Activated CD4-positive, alpha-beta memory T cell treated with anti-CD3 and anti-CD28 coated beads, Interleukin-2, amount 10 ng/mL, durations not matched to agents 7 days and 5 days (primary cell): ENCODE data around the gene XXYLT1. TPM values are rescaled to one million over a fixed set of nuclear protein-coding genes. Genes with fewer than 3 reads are reported as not detected.

Source experiments
- CTCF ChIA-PET: fragments of 350-600 bp; sonication (Branson Sonifier 250); formaldehyde crosslinking; loops from one replicate; lab custom pipeline; 2021; ENCODE audit warnings: antibody characterized with exemption, inconsistent platforms; lab: Charles Lee
- POLR2A ChIA-PET: fragments of 350-600 bp; sonication (Branson Sonifier 250); formaldehyde crosslinking; loops from one replicate; lab custom pipeline; 2021; ENCODE audit warnings: antibody characterized with exemption; lab: Charles Lee
- DNase-seq: peaks from one replicate; pipeline ENCODE4 v3.0.0-alpha.2; 2020
- H3K27ac Mint-ChIP-seq: one replicate; pipeline ENCODE4 v1.8.0; 2021; ENCODE audit warnings: mild to moderate bottlenecking, mixed read lengths
- H3K27me3 Mint-ChIP-seq: one replicate; pipeline ENCODE4 v1.8.0; 2021; ENCODE audit warnings: mixed read lengths
- H3K36me3 Mint-ChIP-seq: one replicate; pipeline ENCODE4 v1.8.0; 2021; ENCODE audit warnings: low read depth, mixed read lengths
- H3K4me1 Mint-ChIP-seq: one replicate; pipeline ENCODE4 v1.8.0; 2021; ENCODE audit warnings: mixed read lengths
- H3K4me3 Mint-ChIP-seq: one replicate; pipeline ENCODE4 v1.8.0; 2021; ENCODE audit warnings: mild to moderate bottlenecking, mixed read lengths
- H3K9me3 Mint-ChIP-seq: one replicate; pipeline ENCODE4 v1.8.0; 2021; ENCODE audit warnings: mixed read lengths
- total RNA-seq, 2 experiments: library from RNA; stranded (reverse); gene quantifications; one replicate each; pipeline ENCODE4 v1.2.3, GENCODE V29; 2021

XXYLT1 gene
- total RNA-seq, 2 experiments from 2014 or later: 5.0 to 5.6 TPM

DNA sequence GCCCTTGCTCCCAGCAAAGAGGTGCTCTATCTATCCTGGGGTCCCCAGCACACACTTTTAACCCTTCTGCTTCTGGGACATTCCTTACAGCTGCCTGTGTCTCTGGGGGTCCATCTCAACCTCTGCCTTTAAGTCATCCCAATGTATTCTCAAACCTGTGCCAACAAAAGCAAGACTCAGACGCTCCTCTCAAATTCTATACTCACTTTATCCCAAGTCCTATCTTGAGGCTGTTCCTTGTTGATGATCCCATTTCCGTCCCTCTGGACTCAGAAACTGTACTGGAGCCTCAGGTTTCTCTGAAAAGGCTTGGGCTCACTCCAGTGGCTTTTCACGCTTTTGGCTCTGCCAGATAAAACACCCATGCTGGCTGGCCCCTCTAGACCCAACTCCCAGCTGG, 69.7 kb downstream of the XXYLT1 start:
- Mint-ChIP-seq H3K9me3 (no peaks in the 10 kb centered on the region), H3K27ac (no peak overlapping the region), H3K36me3 (no peaks in the 10 kb centered on the region), H3K4me1 (peaks cover 3% of the 10 kb centered on the region), H3K27me3 (no peaks in the 10 kb centered on the region), H3K4me3 (no peak overlapping the region)
- DNase-seq: no peak
- POLR2A ChIA-PET: no interaction called here
- CTCF ChIA-PET: no interaction called here

DNA sequence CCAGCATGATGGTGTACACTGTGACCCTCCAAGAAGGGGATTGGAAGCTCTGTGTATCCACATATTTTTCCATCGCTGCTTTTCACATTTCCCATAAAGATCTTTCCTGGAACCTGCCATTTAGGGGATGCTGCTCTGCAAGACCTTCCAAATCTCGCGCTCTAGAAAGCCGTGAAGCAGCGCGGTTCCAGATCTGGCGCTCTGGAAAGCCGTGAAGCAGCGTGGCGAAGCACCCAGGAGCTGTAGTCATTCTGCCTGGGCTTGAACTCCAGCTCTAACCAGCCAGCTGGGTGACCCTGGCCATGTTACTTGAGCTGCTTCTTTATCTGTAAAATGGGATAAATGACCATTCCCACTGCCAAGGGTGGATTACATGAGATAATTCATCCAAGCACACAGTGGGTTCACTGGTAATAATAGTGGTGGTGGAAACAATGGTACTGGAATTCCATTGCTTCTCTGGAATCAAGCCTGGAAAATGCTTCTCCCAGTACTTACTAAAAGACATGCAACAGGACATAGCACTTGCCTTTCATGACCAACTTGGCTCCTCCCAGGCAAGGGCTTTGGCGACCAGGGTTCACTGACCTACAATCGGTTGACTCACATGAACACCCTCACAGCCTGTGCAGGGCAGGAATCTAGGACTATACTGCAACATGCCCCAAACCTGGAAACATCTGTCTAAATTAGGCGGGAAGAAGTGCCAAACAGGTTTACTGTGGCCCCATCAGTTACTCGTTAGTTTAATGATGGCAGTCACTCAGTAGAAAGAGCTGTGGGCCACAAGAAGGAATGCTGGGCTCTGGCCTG, 70.7 kb downstream of the XXYLT1 start:
- ChIA-PET CTCF (interaction anchor here (1.0 kb wide), 1 partner anchor 93 kb away, joined by 3 read pairs; no protein-coding TSS in a partner anchor), POLR2A (no interaction called here)
- no peaks in the 10 kb centered on the region for H3K9me3 Mint-ChIP-seq
- H3K36me3 Mint-ChIP-seq: no peaks in the 10 kb centered on the region
- H3K27ac Mint-ChIP-seq: no peak overlapping the region
- H3K4me3 Mint-ChIP-seq: no peak overlapping the region
- no peaks in the 10 kb centered on the region for H3K27me3 Mint-ChIP-seq
- no peak for DNase-seq
- H3K4me1 Mint-ChIP-seq: peaks cover under 1% of the 10 kb centered on the region

DNA sequence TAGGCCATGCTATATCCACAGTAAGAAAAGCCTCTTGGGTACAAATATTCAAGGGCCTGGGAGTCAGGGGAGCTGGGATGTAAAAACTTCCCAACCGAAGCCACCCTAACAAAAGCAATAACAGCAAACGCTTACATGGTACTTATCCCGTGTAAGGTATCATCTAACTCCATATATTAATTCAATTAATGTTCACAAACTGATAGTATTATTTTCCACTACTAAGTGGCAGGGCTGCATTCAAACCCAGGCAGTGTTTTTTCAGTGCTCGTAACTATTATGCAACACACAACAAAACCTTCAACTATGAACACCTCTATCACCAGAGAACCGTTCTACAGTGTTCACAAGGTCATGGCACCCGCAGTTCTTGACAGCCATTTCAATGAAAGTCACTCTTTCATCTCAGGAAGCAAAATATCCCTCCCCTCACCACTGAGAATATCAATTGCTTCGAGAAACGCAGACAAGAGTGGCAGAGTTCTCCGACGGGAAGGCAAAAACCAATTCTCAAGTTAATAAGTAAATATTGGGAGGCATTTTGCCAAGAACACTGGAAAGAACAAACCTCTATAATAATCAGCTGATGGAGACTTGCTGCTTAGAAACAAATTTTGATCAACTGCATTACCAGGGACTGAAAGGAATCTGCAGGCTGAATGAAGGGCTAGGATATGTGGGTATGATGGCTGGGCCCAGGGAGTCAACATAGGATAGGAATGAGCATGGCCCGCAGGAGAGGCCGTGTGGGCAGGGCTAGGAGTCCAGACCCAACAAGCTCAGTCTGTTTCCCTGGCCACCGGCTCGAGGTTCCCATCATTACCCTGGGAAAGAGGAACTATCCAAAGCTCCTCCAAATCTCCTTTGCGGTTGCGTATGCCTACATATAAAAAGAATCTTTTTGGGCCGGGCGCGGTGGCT, 72.3 kb downstream of the XXYLT1 start:
- POLR2A ChIA-PET: no interaction called here
- DNase-seq: no peak
- H3K9me3 Mint-ChIP-seq: no peaks in the 10 kb centered on the region
- CTCF ChIA-PET: interaction anchor here (1.0 kb wide), 1 partner anchor 92 kb away, joined by 3 read pairs; no protein-coding TSS in a partner anchor
- H3K4me1 Mint-ChIP-seq: peaks cover 7% of the 10 kb centered on the region
- no peaks in the 10 kb centered on the region for H3K27me3 Mint-ChIP-seq
- H3K4me3 Mint-ChIP-seq: no peak overlapping the region
- H3K36me3 Mint-ChIP-seq: no peaks in the 10 kb centered on the region
- H3K27ac Mint-ChIP-seq: no peak overlapping the region

DNA sequence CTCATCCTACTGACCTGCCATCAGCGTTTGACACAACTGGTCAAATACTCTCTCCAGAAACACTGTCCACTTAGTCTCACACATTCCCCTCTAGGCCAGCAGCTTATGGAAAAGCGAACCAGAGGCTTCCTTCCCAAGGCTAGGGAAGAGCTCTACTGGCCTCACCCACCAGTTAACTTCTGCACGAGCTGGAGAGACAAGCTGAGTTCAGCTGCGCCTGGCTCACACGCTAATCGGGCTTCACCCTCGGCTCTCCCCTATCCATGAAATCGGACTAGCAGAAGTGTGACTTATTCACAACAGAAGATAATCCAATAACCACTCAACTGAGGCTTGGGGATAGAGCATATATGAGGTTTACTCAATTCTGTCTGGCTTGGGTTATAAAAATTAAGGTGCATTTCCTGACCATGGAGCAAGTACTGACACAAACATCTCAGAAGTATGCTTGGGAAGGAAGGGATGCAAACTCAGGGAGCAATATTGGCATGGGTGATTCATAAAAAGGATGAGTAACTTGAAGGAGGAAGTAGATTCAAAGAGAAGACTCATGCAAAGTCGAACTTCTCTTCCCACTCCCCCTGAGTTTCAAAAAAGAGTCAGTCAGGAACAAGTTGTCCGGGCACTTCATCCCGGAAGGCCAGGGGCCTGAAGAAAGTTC, 73.1 kb downstream of the XXYLT1 start:
- DNase-seq: no peak
- ChIA-PET CTCF (no interaction called here), POLR2A (no interaction called here)
- H3K4me1 Mint-ChIP-seq: peaks cover 7% of the 10 kb centered on the region
- H3K4me3 Mint-ChIP-seq: no peak overlapping the region
- no peaks in the 10 kb centered on the region for H3K36me3 Mint-ChIP-seq
- H3K9me3 Mint-ChIP-seq: no peaks in the 10 kb centered on the region
- H3K27ac Mint-ChIP-seq: no peak overlapping the region
- H3K27me3 Mint-ChIP-seq: no peaks in the 10 kb centered on the region

DNA sequence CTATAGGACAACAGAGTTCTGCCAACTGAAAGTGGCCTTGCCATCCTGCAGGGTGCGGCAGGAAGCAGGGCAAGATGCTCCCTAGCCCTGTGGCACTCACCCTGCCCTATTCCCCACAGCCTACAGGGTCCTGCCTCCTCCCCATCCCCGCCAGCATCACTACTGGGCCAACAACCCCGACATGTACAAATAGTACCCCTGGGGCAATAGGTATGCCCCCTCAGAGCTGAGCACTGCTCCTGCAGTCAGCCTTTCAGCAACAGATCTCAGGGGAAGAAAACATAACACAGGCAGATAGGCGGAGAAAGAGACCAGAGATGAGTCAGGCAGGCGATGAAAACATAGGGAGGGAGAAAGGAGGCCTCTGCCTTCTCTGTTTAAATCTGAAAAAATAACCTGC, 74.7 kb downstream of the XXYLT1 start:
- Mint-ChIP-seq H3K36me3 (peaks cover 5% of the 10 kb centered on the region), H3K9me3 (peaks cover 7% of the 10 kb centered on the region), H3K4me1 (peaks cover 7% of the 10 kb centered on the region), H3K4me3 (no peak overlapping the region), H3K27me3 (no peaks in the 10 kb centered on the region), H3K27ac (no peak overlapping the region)
- CTCF ChIA-PET: no interaction called here
- DNase-seq: no peak
- POLR2A ChIA-PET: no interaction called here

DNA sequence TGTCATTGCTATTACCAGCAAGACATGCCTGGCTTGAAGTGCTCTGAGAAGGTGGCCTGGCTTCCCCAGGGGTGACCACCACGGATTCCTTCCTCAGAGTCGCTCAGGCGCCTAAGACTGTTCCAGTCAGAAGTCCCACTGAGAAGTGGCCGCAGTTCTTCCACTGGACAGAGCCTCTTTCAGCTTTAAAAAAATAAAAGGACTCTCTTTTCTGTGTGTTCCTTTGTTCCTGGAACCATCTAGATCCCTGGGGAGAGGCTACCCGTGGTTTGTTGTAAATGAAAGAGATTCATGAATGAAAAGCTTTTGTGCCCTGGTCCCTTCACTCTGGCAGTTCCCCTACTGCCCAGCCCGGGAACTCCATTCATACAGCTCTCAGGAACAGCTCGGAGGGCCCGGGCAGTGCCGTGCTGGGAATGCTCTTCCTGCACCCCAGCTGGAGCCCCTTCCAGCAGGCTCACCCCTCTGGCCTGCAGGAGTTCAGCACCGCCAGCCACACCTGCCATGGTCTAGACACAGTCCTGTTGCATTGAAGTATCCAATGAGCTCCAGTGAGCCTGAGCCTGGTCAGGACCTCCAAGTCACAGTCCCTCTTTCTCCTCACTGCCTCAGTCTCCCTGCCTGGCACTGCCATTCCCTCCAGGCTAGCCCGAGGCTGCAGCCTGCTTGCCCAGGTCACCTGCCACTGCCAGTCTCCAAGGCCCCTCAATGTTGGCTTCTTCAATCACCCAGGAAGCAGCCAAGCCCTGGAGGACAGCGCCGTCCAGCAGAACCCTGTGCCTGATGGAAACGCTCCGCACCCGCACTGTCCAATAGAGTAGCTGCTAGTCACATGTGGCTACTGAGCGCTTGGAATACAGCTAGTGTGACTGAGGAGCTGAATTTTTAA, 75.4 kb downstream of the XXYLT1 start:
- peaks cover 10% of the 10 kb centered on the region for H3K9me3 Mint-ChIP-seq
- no peak overlapping the region for H3K4me3 Mint-ChIP-seq
- H3K27ac Mint-ChIP-seq: no peak overlapping the region
- peaks cover 7% of the 10 kb centered on the region for H3K4me1 Mint-ChIP-seq
- CTCF ChIA-PET: interaction anchor here (0.5 kb wide), 1 partner anchor 217 kb away, joined by 3 read pairs; no protein-coding TSS in a partner anchor
- H3K36me3 Mint-ChIP-seq: peaks cover 5% of the 10 kb centered on the region
- no peak for DNase-seq
- POLR2A ChIA-PET: interaction anchor here (0.5 kb wide), 1 partner anchor 10 kb away, joined by 3 read pairs; no protein-coding TSS in a partner anchor
- H3K27me3 Mint-ChIP-seq: no peaks in the 10 kb centered on the region

DNA sequence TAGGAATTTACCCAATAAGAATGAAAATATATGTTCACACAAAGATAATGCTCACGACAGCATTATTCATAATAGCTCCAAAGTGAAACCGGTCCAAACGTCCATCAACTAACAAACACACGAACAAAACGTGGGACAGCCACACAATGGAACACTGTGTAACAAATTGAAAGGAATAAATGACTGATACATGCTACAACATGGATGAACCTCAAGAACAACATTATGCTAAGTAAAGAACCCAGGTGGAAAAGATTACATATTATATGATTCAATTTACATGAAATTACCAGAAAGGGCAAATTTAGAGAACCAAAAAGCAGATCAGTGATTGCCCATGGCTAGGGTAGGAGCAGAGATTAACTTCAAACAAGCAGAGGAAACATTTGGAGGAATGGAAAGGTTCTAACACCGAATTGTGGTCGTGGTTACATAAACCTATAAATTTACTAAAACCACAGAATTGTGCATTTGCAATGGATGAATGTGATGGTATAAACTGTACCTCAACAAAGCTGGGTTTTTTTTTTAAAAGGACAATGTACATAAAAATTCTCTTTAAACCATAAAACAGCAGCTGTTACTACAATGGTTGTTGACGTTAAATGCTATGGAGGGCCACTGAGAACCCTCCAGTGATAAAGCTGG, 76.3 kb downstream of the XXYLT1 start:
- Mint-ChIP-seq H3K36me3 (peaks cover 5% of the 10 kb centered on the region), H3K4me3 (no peak overlapping the region), H3K9me3 (peaks cover 10% of the 10 kb centered on the region), H3K27me3 (no peaks in the 10 kb centered on the region), H3K27ac (no peak overlapping the region), H3K4me1 (peaks cover 7% of the 10 kb centered on the region)
- DNase-seq: no peak
- ChIA-PET CTCF (interaction anchor here (0.5 kb wide), 1 partner anchor 218 kb away, joined by 3 read pairs; no protein-coding TSS in a partner anchor), POLR2A (interaction anchor here (0.5 kb wide), 1 partner anchor 9 kb away, joined by 3 read pairs; no protein-coding TSS in a partner anchor)

DNA sequence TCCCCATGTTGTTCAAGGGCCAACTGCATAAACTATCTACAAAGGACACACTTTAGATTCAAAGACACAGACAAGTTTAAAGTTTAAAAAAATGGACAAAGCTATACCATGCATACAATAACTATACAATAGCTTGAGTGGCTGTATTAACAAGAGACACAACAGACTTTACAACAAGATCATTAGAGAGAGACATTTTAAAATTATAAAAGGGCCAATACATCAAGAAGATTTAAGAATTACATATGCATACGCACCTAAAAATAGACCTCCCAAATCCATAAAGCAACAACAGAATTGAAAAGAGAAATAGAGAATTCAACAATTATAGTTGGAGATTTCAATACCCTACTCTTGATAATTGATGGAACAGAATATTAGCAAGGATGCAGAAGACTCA, 79.4 kb downstream of the XXYLT1 start:
- peaks cover 10% of the 10 kb centered on the region for H3K9me3 Mint-ChIP-seq
- peaks cover 10% of the 10 kb centered on the region for H3K4me1 Mint-ChIP-seq
- DNase-seq: no peak
- no peak overlapping the region for H3K4me3 Mint-ChIP-seq
- H3K36me3 Mint-ChIP-seq: peaks cover 5% of the 10 kb centered on the region
- no peak overlapping the region for H3K27ac Mint-ChIP-seq
- CTCF ChIA-PET: no interaction called here
- no peaks in the 10 kb centered on the region for H3K27me3 Mint-ChIP-seq
- POLR2A ChIA-PET: no interaction called here

DNA sequence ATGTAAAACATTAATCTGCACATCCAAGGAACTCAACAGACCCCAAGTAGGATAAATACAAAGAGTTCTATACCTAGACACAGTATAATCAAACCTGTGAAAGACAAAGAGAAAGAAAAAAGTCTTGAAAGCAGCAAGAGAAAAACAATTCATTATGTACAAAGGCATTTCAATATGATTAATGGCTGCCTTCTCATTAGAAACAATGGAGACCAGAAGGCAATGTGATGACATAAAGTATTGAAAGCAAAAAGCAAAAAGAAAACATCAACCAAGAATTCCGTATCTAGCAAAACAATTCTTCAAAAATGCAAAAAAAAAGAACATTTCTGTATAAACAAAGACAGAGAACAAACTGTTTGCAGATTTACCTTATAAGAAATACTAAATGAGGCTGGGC, 81.1 kb downstream of the XXYLT1 start:
- H3K27me3 Mint-ChIP-seq: no peaks in the 10 kb centered on the region
- H3K27ac Mint-ChIP-seq: no peak overlapping the region
- peaks cover 24% of the 10 kb centered on the region for H3K4me1 Mint-ChIP-seq
- CTCF ChIA-PET: no interaction called here
- H3K36me3 Mint-ChIP-seq: peaks cover 5% of the 10 kb centered on the region
- H3K9me3 Mint-ChIP-seq: peaks cover 10% of the 10 kb centered on the region
- no peak for DNase-seq
- POLR2A ChIA-PET: no interaction called here
- no peak overlapping the region for H3K4me3 Mint-ChIP-seq

DNA sequence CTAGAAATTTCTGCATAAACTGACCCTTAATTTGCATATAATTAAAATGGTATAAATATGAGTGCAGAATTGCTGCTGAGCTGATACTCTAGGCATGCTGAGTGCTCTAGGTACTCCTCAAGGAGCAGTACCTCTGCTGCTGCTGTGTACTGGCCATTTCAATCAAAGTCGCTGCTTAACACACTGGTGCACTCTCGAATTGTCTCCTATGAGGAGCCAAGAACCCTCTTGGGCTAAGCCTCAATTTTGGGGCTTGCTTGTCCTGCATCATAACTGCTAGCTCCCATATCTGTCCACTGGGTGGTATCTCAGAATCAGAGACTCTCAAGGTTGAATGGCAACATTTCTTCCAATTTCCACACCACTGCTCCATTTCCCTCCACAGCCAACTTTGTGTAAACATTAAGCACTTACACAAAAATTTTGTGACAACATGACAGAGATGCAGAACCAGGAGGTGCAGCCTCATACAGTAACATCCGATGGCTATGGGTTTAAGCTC, 82.5 kb downstream of the XXYLT1 start:
- H3K27me3 Mint-ChIP-seq: no peaks in the 10 kb centered on the region
- H3K4me1 Mint-ChIP-seq: peaks cover 30% of the 10 kb centered on the region
- peaks cover 10% of the 10 kb centered on the region for H3K9me3 Mint-ChIP-seq
- POLR2A ChIA-PET: no interaction called here
- no peak overlapping the region for H3K4me3 Mint-ChIP-seq
- H3K27ac Mint-ChIP-seq: no peak overlapping the region
- H3K36me3 Mint-ChIP-seq: peaks cover 5% of the 10 kb centered on the region
- DNase-seq: no peak
- CTCF ChIA-PET: no interaction called here

DNA sequence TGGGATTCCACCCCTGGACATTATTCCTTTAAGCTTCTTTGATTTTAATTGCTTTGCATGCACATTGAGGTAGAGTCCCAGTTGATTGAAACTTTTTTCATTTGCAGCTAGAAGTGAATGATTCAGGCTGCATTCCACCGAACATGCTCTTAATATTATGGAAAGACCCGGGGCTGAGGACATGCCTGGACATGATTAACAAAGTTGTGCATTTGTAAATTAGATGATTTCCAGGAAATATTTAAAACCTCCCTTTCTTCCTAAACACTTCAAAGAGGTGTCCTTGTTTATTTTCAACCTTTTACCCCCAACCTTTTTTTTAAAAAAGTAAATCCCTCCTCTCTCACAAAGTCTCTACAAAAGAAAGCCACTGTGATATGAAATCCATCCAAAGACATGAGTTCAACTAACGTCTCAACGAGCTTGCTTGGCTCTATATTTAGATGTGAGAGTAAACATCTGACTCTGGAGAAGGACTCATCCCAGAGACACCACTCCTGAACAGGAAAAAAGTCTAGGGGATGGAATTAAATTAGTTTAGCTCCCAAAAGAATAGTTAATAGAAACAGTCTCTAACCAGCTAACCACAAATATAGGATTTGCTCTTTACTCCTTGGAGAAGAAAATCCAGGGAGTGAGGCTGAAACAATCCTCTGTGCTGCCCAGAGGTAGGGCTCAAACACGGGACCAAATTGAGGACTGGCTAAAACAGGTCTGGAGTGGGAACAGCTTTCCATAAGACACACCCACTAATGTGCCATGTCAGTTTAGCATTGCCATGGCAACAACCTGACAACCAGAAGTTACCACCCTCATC, 83.1 kb downstream of the XXYLT1 start:
- ChIA-PET CTCF (no interaction called here), POLR2A (no interaction called here)
- no peak for DNase-seq
- Mint-ChIP-seq H3K4me1 (peaks cover 36% of the 10 kb centered on the region), H3K36me3 (peaks cover 5% of the 10 kb centered on the region), H3K27ac (no peak overlapping the region), H3K27me3 (no peaks in the 10 kb centered on the region), H3K4me3 (no peak overlapping the region), H3K9me3 (peaks cover 10% of the 10 kb centered on the region)
